ENCODE data around the gene LHFPL3. TPM values are rescaled to one million over a fixed set of nuclear protein-coding genes. Genes with fewer than 3 reads are reported as not detected.

Gene LHFPL3
- not detected in 2 replicates for total RNA-seq

GRCh38 chr7:104328296-104328969 is at the start of gene LHFPL3:
TSS of gene LHFPL3 (plus strand) at chr7:104328603.

Other genes starting within 250 kb of the LHFPL3 start
- 19.3 and 108 TPM in 2 replicates for gene ORC5, start 120.6 kb upstream of the LHFPL3 start, total RNA-seq